ENCODE data around the gene PIK3C2B.
A peak's percentile ranks its signal among the peaks of the same experiment; 100 is the strongest.

DNA sequence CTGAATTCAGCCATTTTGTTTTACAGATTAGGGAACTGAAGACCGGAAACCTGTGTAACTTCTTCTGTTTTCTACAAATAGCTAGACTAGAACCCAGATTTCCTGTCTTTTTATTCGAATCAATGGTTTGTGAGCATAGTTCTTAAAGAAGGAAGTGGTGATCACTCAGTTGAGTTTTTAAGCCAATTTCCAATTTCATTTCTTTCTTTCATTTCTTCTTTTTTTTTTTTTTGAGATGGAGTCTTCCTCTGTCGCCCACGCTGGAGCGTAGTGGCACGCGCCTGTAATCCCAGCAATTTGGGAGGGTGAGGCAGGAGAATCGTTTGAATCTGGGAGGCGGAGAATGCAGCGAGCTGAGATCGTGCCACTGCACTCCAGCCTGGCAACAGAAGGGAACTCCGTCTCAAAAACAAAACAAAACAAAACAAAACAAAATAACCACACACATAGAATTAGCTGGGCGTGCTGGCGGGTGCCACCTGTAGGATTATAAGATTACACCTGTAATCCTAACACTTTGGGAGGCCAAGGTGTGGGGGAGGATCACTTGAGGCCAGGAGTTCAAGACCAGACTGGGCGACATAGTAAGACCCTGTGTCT, 18.6 kb upstream of the PIK3C2B start:
- TF ChIP-seq, protein P1, sequence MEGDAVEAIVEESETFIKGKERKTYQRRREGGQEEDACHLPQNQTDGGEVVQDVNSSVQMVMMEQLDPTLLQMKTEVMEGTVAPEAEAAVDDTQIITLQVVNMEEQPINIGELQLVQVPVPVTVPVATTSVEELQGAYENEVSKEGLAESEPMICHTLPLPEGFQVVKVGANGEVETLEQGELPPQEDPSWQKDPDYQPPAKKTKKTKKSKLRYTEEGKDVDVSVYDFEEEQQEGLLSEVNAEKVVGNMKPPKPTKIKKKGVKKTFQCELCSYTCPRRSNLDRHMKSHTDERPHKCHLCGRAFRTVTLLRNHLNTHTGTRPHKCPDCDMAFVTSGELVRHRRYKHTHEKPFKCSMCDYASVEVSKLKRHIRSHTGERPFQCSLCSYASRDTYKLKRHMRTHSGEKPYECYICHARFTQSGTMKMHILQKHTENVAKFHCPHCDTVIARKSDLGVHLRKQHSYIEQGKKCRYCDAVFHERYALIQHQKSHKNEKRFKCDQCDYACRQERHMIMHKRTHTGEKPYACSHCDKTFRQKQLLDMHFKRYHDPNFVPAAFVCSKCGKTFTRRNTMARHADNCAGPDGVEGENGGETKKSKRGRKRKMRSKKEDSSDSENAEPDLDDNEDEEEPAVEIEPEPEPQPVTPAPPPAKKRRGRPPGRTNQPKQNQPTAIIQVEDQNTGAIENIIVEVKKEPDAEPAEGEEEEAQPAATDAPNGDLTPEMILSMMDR (IDR thresholded peaks at IDR 0.05), result no peak
- peak in 1 of 2 donors; percentile 6 for TF ChIP-seq POLR2A (IDR thresholded peaks at IDR 0.05)

Measured in Peyer's patch (tissue), 4 donors.